HUDEP-2 (cell line): ENCODE results near the gene TUT7.
A peak's percentile ranks its signal among the peaks of the same experiment; 100 is the strongest.
"Not testable (repeated sequence)": the region's sequence is repeated elsewhere in the genome, so short reads cannot be mapped to it uniquely, and the experiment has no call there.

Source experiments
- DNase-seq, 76 experiments: peaks; one replicate each; lab custom pipeline; 2025; ENCODE audit not compliant: unreplicated experiment in 76 of 76; lab: John Stamatoyannopoulos, UW

Gene TUT7

GRCh38 chr9:86312959-86313358, 41.3 kb downstream of the TUT7 start:
- DNase-seq: not testable (repeated sequence)

GRCh38 chr9:86308687-86309086, 45.5 kb downstream of the TUT7 start:
- no peak for DNase-seq

- DNase-seq: no peak
Measured at GRCh38 chr9:86304236-86304730, 49.9 kb downstream of the TUT7 start.

- DNase-seq: no peak
Measured at GRCh38 chr9:86303316-86303975, 50.8 kb downstream of the TUT7 start.

GRCh38 chr9:86301686-86302085, 52.5 kb downstream of the TUT7 start:
- no peak for DNase-seq

- no peak for DNase-seq
Measured at GRCh38 chr9:86300701-86301100, 53.5 kb downstream of the TUT7 start.

GRCh38 chr9:86298873-86299272, 55.3 kb downstream of the TUT7 start:
- DNase-seq: no peak

- DNase-seq: not testable (repeated sequence)
Measured at GRCh38 chr9:86290341-86290740, 63.9 kb downstream of the TUT7 start.

GRCh38 chr9:86288499-86289198, 65.6 kb downstream of the TUT7 start:
- DNase-seq: no peak

- peak in 4 of 76 experiments; percentile 1 to 6 (median 4) for DNase-seq
Measured at GRCh38 chr9:86287013-86287412, 67.2 kb downstream of the TUT7 start.

GRCh38 chr9:86286278-86286677, 67.9 kb downstream of the TUT7 start:
- DNase-seq: peak in 71 of 76 experiments; percentile 7 to 84 (median 58)

GRCh38 chr9:86285261-86285660, 68.9 kb downstream of the TUT7 start:
- DNase-seq: peak in 43 of 76 experiments; percentile 1 to 67 (median 33)

- DNase-seq: peak in 62 of 76 experiments; percentile 23 to 79 (median 50)
Measured at GRCh38 chr9:86282979-86283535, 71.2 kb downstream of the TUT7 start.

- DNase-seq: peak in 75 of 76 experiments; percentile 40 to 97 (median 88)
Measured at GRCh38 chr9:86282077-86282978, 71.9 kb downstream of the TUT7 start, which contains the start of gene ISCA1. Gene ISCA1 (minus strand): TSS chr9:86282538. CDS start chr9:86282458, 80 bp downstream.

- peak in 15 of 76 experiments; percentile 32 to 69 (median 54) for DNase-seq
Measured at GRCh38 chr9:86281593-86282076, 72.6 kb downstream of the TUT7 start.

- DNase-seq: no peak
Measured at GRCh38 chr9:86280580-86280979, 73.6 kb downstream of the TUT7 start.

GRCh38 chr9:86279839-86280238, 74.4 kb downstream of the TUT7 start:
- no peak for DNase-seq

GRCh38 chr9:86277072-86277471, 77.1 kb downstream of the TUT7 start:
- DNase-seq: no peak

- DNase-seq: peak in 1 of 76 experiments; percentile 7
Measured at GRCh38 chr9:86275962-86276361, 78.2 kb downstream of the TUT7 start.
